CD14-positive monocyte (primary cell): Measurements from ENCODE around the gene FGB. TPM values are rescaled to one million over a fixed set of nuclear protein-coding genes. Genes with fewer than 3 reads are reported as not detected.

Experiments
- DNase-seq, 3 donors: peaks; one replicate each; pipeline ENCODE4 v3.0.0-alpha.2; 2011 to 2022
- H2AFZ ChIP-seq: 2 replicates; pipeline ENCODE4 v1.6.0; 2012; ENCODE audit warnings: mild to moderate bottlenecking, low read depth, low read length, inconsistent platforms; ENCODE audit not compliant: insufficient read depth, poor library complexity, severe bottlenecking
- H3K27ac ChIP-seq, 2 donors: 1 replicate in 1 of 2; 2 replicates in 1 of 2; pipeline ENCODE4 v1.5.1; 2012 to 2013; ENCODE audit warnings: low read length in 2 of 2, control low read depth in 1 of 2, inconsistent platforms in 1 of 2, low read depth in 1 of 2, mild to moderate bottlenecking in 1 of 2
- H3K27me3 ChIP-seq, 2 donors: one replicate each; pipeline versions ENCODE4 v1.6.0 to v1.6.1; 2011 to 2013; ENCODE audit warnings: low read length in 2 of 2; ENCODE audit not compliant: control insufficient read depth in 2 of 2, insufficient read depth in 2 of 2
- H3K36me3 ChIP-seq, 2 donors: replicated peaks in 1 of 2; 1 replicate in 1 of 2; 2 replicates in 1 of 2; pipeline versions ENCODE4 v1.5.1 to v1.6.1; 2012 to 2013; ENCODE audit warnings: low read length in 2 of 2, control low read depth in 1 of 2, inconsistent platforms in 1 of 2, mild to moderate bottlenecking in 1 of 2; ENCODE audit not compliant: insufficient read depth in 2 of 2, control insufficient read depth in 1 of 2
- H3K4me1 ChIP-seq, 2 donors: 1 replicate in 1 of 2; 2 replicates in 1 of 2; pipeline versions ENCODE4 v1.5.1 to v1.6.1; 2012 to 2013; ENCODE audit warnings: low read length in 2 of 2, control low read depth in 1 of 2, inconsistent platforms in 1 of 2, mild to moderate bottlenecking in 1 of 2, moderate library complexity in 1 of 2; ENCODE audit not compliant: insufficient read depth in 2 of 2, control insufficient read depth in 1 of 2
- H3K4me2 ChIP-seq: replicated peaks from 2 replicates; pipeline ENCODE3; 2012; ENCODE audit warnings: low read length, moderate library complexity, mild to moderate bottlenecking; ENCODE audit not compliant: poor library complexity, severe bottlenecking; ENCODE audit errors: extremely low read depth
- H3K4me3 ChIP-seq, 3 experiments: fragments of 200-600 bp in 1 of 3; sonication (generic) in 1 of 3; replicated peaks in 1 of 3; 1 replicate in 2 of 3; 2 replicates in 1 of 3; pipeline ENCODE4 v1.5.1; 2011 to 2013; ENCODE audit warnings: low read length in 3 of 3, mild to moderate bottlenecking in 3 of 3, control low read depth in 2 of 3, low read depth in 2 of 3, inconsistent platforms in 1 of 3, moderate library complexity in 1 of 3
- H3K79me2 ChIP-seq: 2 replicates; pipeline ENCODE4 v1.6.0; 2012; ENCODE audit warnings: mild to moderate bottlenecking, control low read depth, inconsistent platforms, low read length, moderate library complexity; ENCODE audit not compliant: insufficient read depth
- H3K9ac ChIP-seq: 2 replicates; pipeline ENCODE4 v1.6.0; 2017; ENCODE audit warnings: low read length, mild to moderate bottlenecking; ENCODE audit not compliant: insufficient read depth, poor library complexity, severe bottlenecking
- H3K9me3 ChIP-seq, 2 donors: replicated peaks in 1 of 2; 1 replicate in 1 of 2; 2 replicates in 1 of 2; pipeline versions ENCODE4 v1.5.1 to v1.6.1; 2012 to 2013; ENCODE audit warnings: low read length in 2 of 2, control low read depth in 1 of 2; ENCODE audit not compliant: control insufficient read depth in 1 of 2, insufficient read depth in 1 of 2
- H4K20me1 ChIP-seq: 2 replicates; pipeline ENCODE4 v1.6.0; 2012; ENCODE audit warnings: mild to moderate bottlenecking, low read length, control low read depth, moderate library complexity; ENCODE audit not compliant: insufficient read depth
- H3K27ac Mint-ChIP-seq, 7 donors: one replicate each; pipeline ENCODE4 v1.8.0; 2020; ENCODE audit warnings: mild to moderate bottlenecking in 7 of 7, mixed read lengths in 7 of 7, moderate library complexity in 6 of 7, inconsistent platforms in 2 of 7
- H3K27me3 Mint-ChIP-seq, 3 donors: one replicate each; pipeline ENCODE4 v1.8.0; 2021 to 2022; ENCODE audit warnings: low read depth in 3 of 3, mild to moderate bottlenecking in 3 of 3, mixed read lengths in 3 of 3, moderate library complexity in 3 of 3, inconsistent platforms in 1 of 3
- H3K36me3 Mint-ChIP-seq, 2 donors: one replicate each; pipeline ENCODE4 v1.8.0; 2020; ENCODE audit warnings: mixed read lengths in 2 of 2, inconsistent platforms in 1 of 2, mild to moderate bottlenecking in 1 of 2
- H3K4me1 Mint-ChIP-seq: one replicate; pipeline ENCODE4 v1.8.0; 2020; ENCODE audit warnings: mild to moderate bottlenecking, mixed read lengths
- H3K4me3 Mint-ChIP-seq, 2 donors: one replicate each; pipeline ENCODE4 v1.8.0; 2020; ENCODE audit warnings: mild to moderate bottlenecking in 2 of 2, mixed read lengths in 2 of 2, moderate library complexity in 1 of 2
- H3K9me3 Mint-ChIP-seq, 7 donors: one replicate each; pipeline ENCODE4 v1.8.0; 2020 to 2022; ENCODE audit warnings: mixed read lengths in 7 of 7, mild to moderate bottlenecking in 6 of 7, moderate library complexity in 6 of 7, inconsistent platforms in 2 of 7
- WGBS: methylation state at CpG from one replicate; pipeline ENCODE4 v1.1.5; 2013; ENCODE audit warnings: missing lambda C conversion rate; ENCODE audit not compliant: insufficient coverage; 5-methylcytosine and 5-hydroxymethylcytosine counted together
- intact Hi-C, 2 donors: fragments of 100-400 bp; cut with micrococcal nuclease; formaldehyde crosslinking; loops; one replicate each; pipeline versions ENCODE4 v1.15.0 to v1.15.1; 2023
- polyA plus RNA-seq, 3 donors: library from polyadenylated mRNA; depleted of rRNA in 1 of 3; unstranded in 2 of 3; stranded (reverse) in 1 of 3; fragments of 300-500 nt in 2 of 3; fragments of >200 nt in 1 of 3; fragmentation: Illumina TruSeq in 2 of 3; gene quantifications; 1 replicate in 2 of 3; 2 replicates in 1 of 3; pipeline ENCODE4 v1.2.3, GENCODE V29; 2012 to 2021
- TF ChIP-seq, protein P1 (sequence below): fragments of 200-600 bp; IDR thresholded peaks from one replicate; pipeline ENCODE4 v1.8.0; 2022; ENCODE audit warnings: antibody characterized with exemption, mild to moderate bottlenecking

FGB gene
- polyA plus RNA-seq, 3 donors, result not detected

DNA sequence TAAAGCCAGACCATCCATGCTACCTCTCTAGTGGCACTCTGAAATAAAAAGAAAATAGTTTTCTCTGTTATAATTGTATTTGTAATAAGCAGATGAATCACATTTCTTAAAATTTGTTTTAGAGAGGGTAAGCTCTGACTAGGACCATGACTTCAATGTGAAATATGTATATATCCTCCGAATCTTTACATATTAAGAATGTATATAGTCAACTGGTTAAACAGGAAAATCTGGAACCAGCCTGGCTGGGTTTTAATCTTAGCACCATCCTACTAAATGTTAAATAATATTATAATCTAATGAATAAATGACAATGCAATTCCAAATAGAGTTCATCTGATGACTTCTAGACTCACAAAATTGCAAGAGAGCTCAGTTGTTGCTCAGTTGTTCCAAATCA lies 1.5 kb downstream of the FGB start:
- Histone ChIP-seq H3K27me3 (no peaks in the 10 kb centered on the region), H2AFZ (no peak overlapping the region), H3K36me3 (no peaks in the 10 kb centered on the region), H3K9me3 (no peaks in the 10 kb centered on the region), H3K4me1 (no peaks in the 10 kb centered on the region), H3K4me2 (no peak overlapping the region), H3K27ac (no peak overlapping the region), H3K9ac (no peak overlapping the region), H3K79me2 (no peaks in the 10 kb centered on the region), H3K4me3 (no peak overlapping the region), H4K20me1 (no peaks in the 10 kb centered on the region)
- no CpG with 5 or more reads among the region's 1 CpG for WGBS
- Mint-ChIP-seq H3K27ac (no peak overlapping the region), H3K9me3 (no peaks in the 10 kb centered on the region), H3K27me3 (no peaks in the 10 kb centered on the region), H3K4me3 (no peak overlapping the region), H3K36me3 (no peaks in the 10 kb centered on the region), H3K4me1 (no peaks in the 10 kb centered on the region)
- intact Hi-C loops, result no loop called here
- TF ChIP-seq, protein P1, sequence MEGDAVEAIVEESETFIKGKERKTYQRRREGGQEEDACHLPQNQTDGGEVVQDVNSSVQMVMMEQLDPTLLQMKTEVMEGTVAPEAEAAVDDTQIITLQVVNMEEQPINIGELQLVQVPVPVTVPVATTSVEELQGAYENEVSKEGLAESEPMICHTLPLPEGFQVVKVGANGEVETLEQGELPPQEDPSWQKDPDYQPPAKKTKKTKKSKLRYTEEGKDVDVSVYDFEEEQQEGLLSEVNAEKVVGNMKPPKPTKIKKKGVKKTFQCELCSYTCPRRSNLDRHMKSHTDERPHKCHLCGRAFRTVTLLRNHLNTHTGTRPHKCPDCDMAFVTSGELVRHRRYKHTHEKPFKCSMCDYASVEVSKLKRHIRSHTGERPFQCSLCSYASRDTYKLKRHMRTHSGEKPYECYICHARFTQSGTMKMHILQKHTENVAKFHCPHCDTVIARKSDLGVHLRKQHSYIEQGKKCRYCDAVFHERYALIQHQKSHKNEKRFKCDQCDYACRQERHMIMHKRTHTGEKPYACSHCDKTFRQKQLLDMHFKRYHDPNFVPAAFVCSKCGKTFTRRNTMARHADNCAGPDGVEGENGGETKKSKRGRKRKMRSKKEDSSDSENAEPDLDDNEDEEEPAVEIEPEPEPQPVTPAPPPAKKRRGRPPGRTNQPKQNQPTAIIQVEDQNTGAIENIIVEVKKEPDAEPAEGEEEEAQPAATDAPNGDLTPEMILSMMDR, result no peak
- no peak for DNase-seq

DNA sequence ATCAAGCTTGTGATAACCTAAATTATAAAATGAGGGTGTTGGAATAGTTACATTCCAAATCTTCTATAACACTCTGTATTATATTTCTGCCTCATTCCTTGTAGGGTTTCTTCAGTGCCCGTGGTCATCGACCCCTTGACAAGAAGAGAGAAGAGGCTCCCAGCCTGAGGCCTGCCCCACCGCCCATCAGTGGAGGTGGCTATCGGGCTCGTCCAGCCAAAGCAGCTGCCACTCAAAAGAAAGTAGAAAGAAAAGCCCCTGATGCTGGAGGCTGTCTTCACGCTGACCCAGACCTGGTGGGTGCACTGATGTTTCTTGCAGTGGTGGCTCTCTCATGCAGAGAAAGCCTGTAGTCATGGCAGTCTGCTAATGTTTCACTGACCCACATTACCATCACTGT lies 2.9 kb downstream of the FGB start:
- intact Hi-C loops, result no loop called here
- Histone ChIP-seq H3K4me3 (no peak overlapping the region), H3K27ac (no peak overlapping the region), H3K9ac (no peak overlapping the region), H3K4me2 (no peak overlapping the region), H2AFZ (no peak overlapping the region), H3K4me1 (no peaks in the 10 kb centered on the region), H3K9me3 (no peaks in the 10 kb centered on the region), H3K27me3 (no peaks in the 10 kb centered on the region), H3K79me2 (no peaks in the 10 kb centered on the region), H3K36me3 (no peaks in the 10 kb centered on the region), H4K20me1 (no peaks in the 10 kb centered on the region)
- Mint-ChIP-seq H3K27me3 (no peaks in the 10 kb centered on the region), H3K36me3 (no peaks in the 10 kb centered on the region), H3K27ac (no peak overlapping the region), H3K4me3 (no peak overlapping the region), H3K4me1 (no peaks in the 10 kb centered on the region), H3K9me3 (peaks cover 0 to 2% (median 0%) of the 10 kb centered on the region in 7 donors)
- 100% methylated on average over 2 of the region's 6 CpGs for WGBS
- no peak for DNase-seq
- TF ChIP-seq, protein P1, result no peak
